Mesothelial cell of epicardium (in vitro differentiated cells): Measurements from ENCODE around the gene VPS13C. TPM values are rescaled to one million over a fixed set of nuclear protein-coding genes. Genes with fewer than 3 reads are reported as not detected.

Source experiments
- DNase-seq, 2 experiments: peaks; one replicate each; pipeline ENCODE4 v3.0.0; 2021; ENCODE audit warnings: low spot score in 2 of 2; ENCODE audit not compliant: unreplicated experiment in 2 of 2
- H3K27ac Mint-ChIP-seq: 2 replicates; pipeline ENCODE4 v1.8.0; 2021; ENCODE audit warnings: mixed read lengths
- H3K27me3 Mint-ChIP-seq: 2 replicates; pipeline ENCODE4 v1.8.0; 2021; ENCODE audit warnings: low read depth, mixed read lengths
- H3K36me3 Mint-ChIP-seq: 2 replicates; pipeline ENCODE4 v1.8.0; 2021; ENCODE audit warnings: mixed read lengths
- H3K4me1 Mint-ChIP-seq: 2 replicates; pipeline ENCODE4 v1.8.0; 2021; ENCODE audit warnings: mixed read lengths
- H3K4me3 Mint-ChIP-seq: 2 replicates; pipeline ENCODE4 v1.8.0; 2021; ENCODE audit warnings: mild to moderate bottlenecking, moderate library complexity, mixed read lengths
- H3K9me3 Mint-ChIP-seq: 2 replicates; pipeline ENCODE4 v1.8.0; 2021; ENCODE audit warnings: mixed read lengths
- CTCF ChIP-seq: fragments of 200-600 bp; sonication (generic); IDR thresholded peaks from one replicate; pipeline ENCODE4 v1.5.0; 2021; ENCODE audit warnings: antibody characterized with exemption; ENCODE audit not compliant: unreplicated experiment
- total RNA-seq: library from RNA; stranded (reverse); gene quantifications from 3 replicates; pipeline ENCODE4 v1.2.1, GENCODE V29; 2021

The VPS13C gene
- total RNA-seq, 1 donor from 2014 or later: 44.7 TPM

GRCh38 chr15:61853195-61853594, 207.1 kb downstream of the VPS13C start:
- DNase-seq: no peak
- no peak for TF ChIP-seq CTCF
- H3K9me3 Mint-ChIP-seq: no peaks in the 10 kb centered on the region
- H3K4me1 Mint-ChIP-seq: no peaks in the 10 kb centered on the region
- peaks cover 8% of the 10 kb centered on the region for H3K36me3 Mint-ChIP-seq
- no peaks in the 10 kb centered on the region for H3K27me3 Mint-ChIP-seq
- H3K27ac Mint-ChIP-seq: no peak overlapping the region
- H3K4me3 Mint-ChIP-seq: no peak overlapping the region

GRCh38 chr15:61851955-61852354, 208.3 kb downstream of the VPS13C start:
- TF ChIP-seq CTCF: no peak
- no peak overlapping the region for H3K27ac Mint-ChIP-seq
- no peak for DNase-seq
- H3K27me3 Mint-ChIP-seq: no peaks in the 10 kb centered on the region
- no peaks in the 10 kb centered on the region for H3K4me1 Mint-ChIP-seq
- H3K4me3 Mint-ChIP-seq: no peak overlapping the region
- H3K36me3 Mint-ChIP-seq: peaks cover 8% of the 10 kb centered on the region
- H3K9me3 Mint-ChIP-seq: no peaks in the 10 kb centered on the region

GRCh38 chr15:61849447-61849846, 210.8 kb downstream of the VPS13C start:
- H3K36me3 Mint-ChIP-seq: peaks cover 8% of the 10 kb centered on the region
- no peak for TF ChIP-seq CTCF
- H3K4me1 Mint-ChIP-seq: no peaks in the 10 kb centered on the region
- peaks cover 14% of the 10 kb centered on the region for H3K27me3 Mint-ChIP-seq
- H3K27ac Mint-ChIP-seq: no peak overlapping the region
- no peaks in the 10 kb centered on the region for H3K9me3 Mint-ChIP-seq
- no peak overlapping the region for H3K4me3 Mint-ChIP-seq
- DNase-seq: no peak

GRCh38 chr15:61841466-61841865, 218.8 kb downstream of the VPS13C start:
- H3K36me3 Mint-ChIP-seq: no peaks in the 10 kb centered on the region
- peaks cover 19% of the 10 kb centered on the region for H3K27me3 Mint-ChIP-seq
- no peak for DNase-seq
- H3K4me1 Mint-ChIP-seq: no peaks in the 10 kb centered on the region
- H3K27ac Mint-ChIP-seq: no peak overlapping the region
- H3K4me3 Mint-ChIP-seq: no peak overlapping the region
- no peaks in the 10 kb centered on the region for H3K9me3 Mint-ChIP-seq
- no peak for TF ChIP-seq CTCF

- no peak overlapping the region for H3K27ac Mint-ChIP-seq
- no peaks in the 10 kb centered on the region for H3K36me3 Mint-ChIP-seq
- H3K9me3 Mint-ChIP-seq: no peaks in the 10 kb centered on the region
- H3K27me3 Mint-ChIP-seq: peaks cover 12% of the 10 kb centered on the region
- no peak for TF ChIP-seq CTCF
- H3K4me3 Mint-ChIP-seq: no peak overlapping the region
- H3K4me1 Mint-ChIP-seq: no peaks in the 10 kb centered on the region
- no peak for DNase-seq
Observed at GRCh38 chr15:61840090-61840489, 220.2 kb downstream of the VPS13C start.

GRCh38 chr15:61839546-61839945, 220.7 kb downstream of the VPS13C start:
- Mint-ChIP-seq H3K27me3 (peaks cover 12% of the 10 kb centered on the region), H3K4me1 (no peaks in the 10 kb centered on the region), H3K9me3 (no peaks in the 10 kb centered on the region), H3K36me3 (no peaks in the 10 kb centered on the region), H3K4me3 (no peak overlapping the region), H3K27ac (no peak overlapping the region)
- TF ChIP-seq CTCF: no peak
- no peak for DNase-seq
